OCI-LY3 (cell line): ENCODE measurements around the gene HSPA9.

Experiments used
- EZH2phosphoT487 ChIP-seq: fragments of 200-600 bp; shearing (Covaris generic); IDR thresholded peaks from 2 replicates; pipeline ENCODE4 v1.6.1; 2018; ENCODE audit warnings: antibody characterized with exemption, mixed run types, low read depth
- TF ChIP-seq, protein P1 (sequence below): fragments of 200-600, 300-600 bp; sonication (generic); IDR thresholded peaks from 2 replicates; pipeline ENCODE4 v1.5.1; 2014; ENCODE audit warnings: antibody characterized with exemption, low read length, low read depth

DNA sequence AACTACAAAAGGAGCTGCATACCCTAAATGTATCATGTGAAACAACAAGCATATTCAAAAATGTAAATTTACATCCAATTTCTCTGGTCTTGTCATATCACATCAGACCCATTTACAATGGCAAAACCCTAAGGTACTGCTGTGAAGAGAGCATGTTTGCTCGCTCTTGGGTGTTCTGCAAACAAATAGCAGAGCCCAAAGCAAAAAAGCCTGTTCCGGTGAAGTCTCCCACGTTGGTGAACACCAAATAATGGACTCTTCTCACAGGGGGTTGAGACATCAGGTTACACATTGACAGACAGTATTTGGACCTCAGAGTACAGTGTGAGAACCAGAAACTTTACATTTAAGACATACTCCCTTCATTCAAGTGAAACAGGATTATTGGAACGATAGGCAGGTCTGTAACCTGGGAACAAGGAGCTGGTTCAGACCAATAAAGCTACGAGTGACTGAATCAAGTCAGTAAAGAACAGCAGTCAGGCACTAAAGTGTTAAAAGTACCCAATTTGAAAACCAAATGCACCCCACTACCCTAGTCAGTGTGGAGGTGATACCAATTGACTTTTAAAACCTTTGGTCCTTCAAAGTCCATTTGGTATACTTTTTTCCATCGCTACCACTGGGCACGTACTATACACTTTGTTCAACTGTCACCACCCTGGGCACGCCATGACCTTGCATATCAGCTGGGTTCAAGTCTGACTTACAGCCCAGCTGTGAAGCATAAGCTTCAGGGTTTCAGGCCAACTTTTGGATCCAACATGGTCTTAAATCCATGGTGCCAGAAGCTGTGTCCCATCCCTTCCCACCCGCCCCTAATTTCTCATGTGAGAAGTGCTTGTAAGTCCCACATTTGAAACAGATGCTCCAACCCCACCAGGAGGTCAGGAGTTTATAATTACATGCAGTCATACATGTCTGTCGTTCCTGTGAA is 68.6 kb downstream of the HSPA9 start:
- TF ChIP-seq, protein P1, sequence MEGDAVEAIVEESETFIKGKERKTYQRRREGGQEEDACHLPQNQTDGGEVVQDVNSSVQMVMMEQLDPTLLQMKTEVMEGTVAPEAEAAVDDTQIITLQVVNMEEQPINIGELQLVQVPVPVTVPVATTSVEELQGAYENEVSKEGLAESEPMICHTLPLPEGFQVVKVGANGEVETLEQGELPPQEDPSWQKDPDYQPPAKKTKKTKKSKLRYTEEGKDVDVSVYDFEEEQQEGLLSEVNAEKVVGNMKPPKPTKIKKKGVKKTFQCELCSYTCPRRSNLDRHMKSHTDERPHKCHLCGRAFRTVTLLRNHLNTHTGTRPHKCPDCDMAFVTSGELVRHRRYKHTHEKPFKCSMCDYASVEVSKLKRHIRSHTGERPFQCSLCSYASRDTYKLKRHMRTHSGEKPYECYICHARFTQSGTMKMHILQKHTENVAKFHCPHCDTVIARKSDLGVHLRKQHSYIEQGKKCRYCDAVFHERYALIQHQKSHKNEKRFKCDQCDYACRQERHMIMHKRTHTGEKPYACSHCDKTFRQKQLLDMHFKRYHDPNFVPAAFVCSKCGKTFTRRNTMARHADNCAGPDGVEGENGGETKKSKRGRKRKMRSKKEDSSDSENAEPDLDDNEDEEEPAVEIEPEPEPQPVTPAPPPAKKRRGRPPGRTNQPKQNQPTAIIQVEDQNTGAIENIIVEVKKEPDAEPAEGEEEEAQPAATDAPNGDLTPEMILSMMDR, result no peak
- no peak for TF ChIP-seq EZH2phosphoT487
